Adipocyte (in vitro differentiated cells): ENCODE results near the gene EML2.

Source experiments
- DNase-seq: peaks from one replicate; pipeline ENCODE4 v3.0.0-alpha.2; 2015; ENCODE audit warnings: low read depth
- H3K27me3 ChIP-seq: replicated peaks from 2 replicates; pipeline ENCODE4 v1.7.0; 2013; ENCODE audit warnings: mild to moderate bottlenecking, low read length, moderate library complexity; ENCODE audit not compliant: control insufficient read depth, insufficient read depth
- H3K36me3 ChIP-seq: 2 replicates; pipeline ENCODE4 v1.7.0; 2013; ENCODE audit warnings: low read length, mild to moderate bottlenecking, moderate library complexity; ENCODE audit not compliant: control insufficient read depth, insufficient read depth, severe bottlenecking
- H3K4me1 ChIP-seq: 2 replicates; pipeline ENCODE4 v1.7.0; 2013; ENCODE audit warnings: mild to moderate bottlenecking, low read length, moderate library complexity; ENCODE audit not compliant: control insufficient read depth, insufficient read depth
- H3K4me3 ChIP-seq: 2 replicates; pipeline ENCODE4 v1.7.0; 2013; ENCODE audit warnings: mild to moderate bottlenecking, low read length, moderate library complexity
- H3K9ac ChIP-seq: 2 replicates; pipeline ENCODE4 v1.7.0; 2013; ENCODE audit warnings: mild to moderate bottlenecking, low read length, moderate library complexity
- H3K9me3 ChIP-seq: 2 replicates; pipeline ENCODE4 v1.7.0; 2013; ENCODE audit warnings: mild to moderate bottlenecking, low read length, moderate library complexity; ENCODE audit not compliant: control insufficient read depth

The EML2 gene

DNA sequence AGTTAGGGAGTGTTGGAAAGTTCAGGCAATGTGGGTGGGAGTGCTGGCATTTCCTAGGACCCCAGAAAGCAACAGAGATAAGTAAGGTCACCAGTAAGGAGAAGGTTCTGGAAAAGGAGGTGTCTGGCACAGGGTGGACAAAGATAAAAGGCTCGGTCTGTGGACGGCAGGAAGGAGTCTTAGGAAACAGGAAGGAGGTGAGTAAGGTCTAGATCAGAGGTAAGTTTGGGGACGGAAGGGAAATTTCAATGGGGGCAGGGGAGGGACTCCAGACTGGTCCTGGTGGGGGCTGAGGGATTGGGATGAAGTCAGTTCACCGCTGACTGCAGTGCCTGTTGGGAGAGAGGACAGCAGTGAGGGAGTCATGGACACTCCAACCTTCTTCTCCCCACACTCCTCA lies 46.8 kb downstream of the EML2 start:
- Histone ChIP-seq H3K27me3 (peaks cover 18% of the 10 kb centered on the region), H3K4me1 (no peaks in the 10 kb centered on the region), H3K9ac (no peak overlapping the region), H3K9me3 (no peaks in the 10 kb centered on the region), H3K4me3 (no peak overlapping the region), H3K36me3 (no peaks in the 10 kb centered on the region)
- DNase-seq, result no peak

DNA sequence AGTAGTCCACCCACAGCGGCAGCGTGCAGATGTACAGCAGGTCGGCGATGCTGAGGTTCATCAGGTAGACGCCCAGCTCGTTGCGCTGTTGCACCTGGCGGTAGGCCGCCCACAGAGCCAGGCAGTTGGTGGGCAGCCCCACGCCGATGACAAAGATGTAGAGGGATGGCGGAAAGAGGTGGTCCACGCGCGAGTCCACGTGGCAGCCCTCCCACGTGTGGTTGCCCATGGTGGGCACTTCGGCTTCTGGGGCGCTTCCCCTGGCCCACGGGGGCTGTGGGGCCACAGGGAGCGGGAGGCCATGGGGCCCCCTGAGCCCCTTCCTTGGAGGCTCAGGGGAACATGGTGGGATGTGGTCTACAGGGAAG lies 47.6 kb downstream of the EML2 start:
- Histone ChIP-seq H3K36me3 (no peaks in the 10 kb centered on the region), H3K9me3 (no peaks in the 10 kb centered on the region), H3K9ac (no peak overlapping the region), H3K4me1 (no peaks in the 10 kb centered on the region), H3K27me3 (peaks cover 16% of the 10 kb centered on the region), H3K4me3 (no peak overlapping the region)
- no peak for DNase-seq

DNA sequence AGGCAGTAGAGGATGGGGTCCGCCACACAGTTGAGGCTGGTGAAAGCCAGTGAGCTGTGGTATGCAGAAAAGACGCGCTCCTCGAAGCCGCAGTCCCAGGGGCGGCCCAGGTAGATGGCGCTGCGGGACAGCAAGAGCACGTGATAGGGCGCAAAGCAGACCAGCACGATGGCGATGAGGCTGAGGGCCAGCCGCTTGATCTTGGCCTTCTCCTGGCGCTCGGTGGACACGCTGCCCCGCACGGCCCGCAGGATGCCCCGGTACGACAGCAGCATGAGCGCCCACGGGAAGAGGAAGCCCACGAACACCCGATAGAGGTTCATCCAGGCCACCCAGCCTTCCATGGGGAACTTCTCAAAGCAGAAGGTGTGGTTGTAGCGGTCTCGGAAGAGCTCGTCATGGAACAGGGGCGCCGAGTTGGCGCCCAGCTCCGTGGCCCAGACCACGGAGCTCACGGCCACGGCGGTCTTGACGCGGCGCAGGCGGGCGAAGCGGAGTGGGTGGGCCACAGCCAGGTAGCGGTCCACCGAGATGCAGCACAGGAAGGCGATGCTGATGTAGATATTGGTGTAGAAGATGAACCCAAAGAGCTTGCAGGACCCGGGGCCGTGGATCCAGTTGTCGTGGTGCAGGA lies 48.1 kb downstream of the EML2 start:
- no peaks in the 10 kb centered on the region for H3K36me3 ChIP-seq
- H3K4me1 ChIP-seq, result no peaks in the 10 kb centered on the region
- DNase-seq, result no peak
- peaks cover 16% of the 10 kb centered on the region for H3K27me3 ChIP-seq
- no peaks in the 10 kb centered on the region for H3K9me3 ChIP-seq
- H3K9ac ChIP-seq, result no peak overlapping the region
- no peak overlapping the region for H3K4me3 ChIP-seq

DNA sequence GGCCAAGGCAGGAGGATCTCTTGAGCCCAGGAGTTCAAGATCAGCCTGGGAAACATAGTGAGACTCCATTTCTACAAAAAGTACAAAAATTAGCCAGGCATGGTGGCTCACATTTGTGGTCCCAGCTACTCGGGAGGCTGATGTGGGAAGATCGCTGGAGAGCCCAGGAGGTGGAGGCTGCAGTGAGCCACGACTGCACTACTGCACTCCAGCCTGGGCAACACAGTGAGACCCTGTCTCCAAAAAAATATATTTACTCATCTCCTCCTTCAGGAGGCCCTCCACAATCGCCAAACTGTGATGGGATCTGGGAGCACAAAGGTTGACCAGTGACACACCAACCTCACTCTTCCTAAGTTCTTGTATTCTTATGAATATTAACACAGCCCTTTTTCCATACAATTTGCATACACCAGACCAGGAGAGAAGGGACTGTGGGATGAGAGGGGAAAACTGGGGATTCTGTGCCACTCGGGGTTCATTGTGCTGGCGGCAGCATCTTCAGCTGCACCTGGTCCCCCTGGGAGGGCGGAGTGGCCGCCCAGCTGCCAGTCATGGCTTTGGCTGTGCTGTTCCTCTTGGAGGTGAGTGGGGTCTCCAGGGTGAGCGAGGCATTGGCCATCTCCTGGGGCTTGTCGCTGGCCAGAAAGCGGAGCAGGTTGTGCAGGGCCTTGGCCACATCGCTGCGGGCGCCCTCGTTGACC lies 48.7 kb downstream of the EML2 start:
- no peaks in the 10 kb centered on the region for H3K9me3 ChIP-seq
- no peak for DNase-seq
- peaks cover 16% of the 10 kb centered on the region for H3K27me3 ChIP-seq
- no peaks in the 10 kb centered on the region for H3K36me3 ChIP-seq
- H3K9ac ChIP-seq, result no peak overlapping the region
- no peak overlapping the region for H3K4me3 ChIP-seq
- peaks cover 1% of the 10 kb centered on the region for H3K4me1 ChIP-seq

DNA sequence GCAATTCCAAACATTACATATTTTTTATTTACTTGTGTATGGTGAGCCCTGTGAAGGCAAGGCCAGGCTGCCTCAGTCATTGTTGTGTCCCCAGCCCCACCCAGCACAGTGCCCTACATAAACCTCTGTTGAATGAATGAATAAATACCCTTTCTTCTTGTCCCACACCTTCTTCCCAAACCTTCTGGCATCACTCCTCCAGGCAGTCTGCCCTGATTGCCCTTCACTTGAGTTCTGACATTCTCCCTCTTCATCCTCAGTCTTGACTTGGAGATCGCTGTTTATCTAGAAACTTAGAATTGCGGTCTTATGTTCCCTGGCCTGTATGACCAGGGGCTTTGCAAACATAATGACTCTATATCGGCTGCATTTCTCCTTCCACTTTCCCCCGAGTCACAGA lies 49.4 kb downstream of the EML2 start:
- DNase-seq, result no peak
- Histone ChIP-seq H3K9me3 (no peaks in the 10 kb centered on the region), H3K4me1 (peaks cover 6% of the 10 kb centered on the region), H3K4me3 (no peak overlapping the region), H3K9ac (no peak overlapping the region), H3K36me3 (no peaks in the 10 kb centered on the region), H3K27me3 (peaks cover 16% of the 10 kb centered on the region)

DNA sequence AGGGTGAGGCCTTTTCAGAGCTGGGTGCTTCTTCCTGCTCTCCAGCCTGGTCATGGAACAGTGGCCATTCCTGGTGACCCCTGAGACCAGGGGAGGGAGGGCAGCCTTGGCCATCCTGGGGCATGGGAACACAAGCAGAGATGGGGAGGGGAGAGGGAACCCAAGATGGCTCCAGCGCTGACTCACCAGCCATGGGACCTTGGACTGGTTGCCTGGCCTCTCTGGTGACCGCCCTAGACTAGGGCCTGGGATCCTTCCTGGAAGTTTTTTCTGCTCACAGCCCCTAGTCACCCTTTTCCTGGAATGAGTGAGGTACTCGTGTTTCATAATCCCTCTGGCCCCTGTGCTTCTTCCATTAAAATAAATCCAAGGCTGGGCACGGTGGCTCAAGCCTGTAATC lies 51.3 kb downstream of the EML2 start:
- H3K4me1 ChIP-seq, result peaks cover 6% of the 10 kb centered on the region

DNA sequence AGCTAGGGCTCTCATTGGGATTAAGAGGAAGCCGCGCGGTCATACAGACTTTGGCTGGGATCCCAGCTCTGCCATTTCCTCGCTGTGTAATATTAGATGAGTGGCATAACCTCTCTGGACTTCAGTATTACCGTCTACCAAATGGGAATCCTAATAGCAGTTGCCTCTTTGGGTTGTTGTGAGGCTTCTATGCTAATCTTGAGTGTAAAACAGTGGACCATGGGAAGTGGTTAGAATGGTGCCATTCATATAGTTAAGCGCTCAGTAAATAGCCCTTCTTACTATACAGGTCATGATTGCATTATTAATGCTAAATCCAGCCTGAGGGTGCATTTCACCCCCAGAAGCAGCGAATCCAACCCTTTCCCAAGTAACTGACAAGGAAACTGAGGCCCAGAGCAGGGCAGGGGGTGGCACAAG lies 54.0 kb downstream of the EML2 start:
- Histone ChIP-seq H3K4me1 (peaks cover 6% of the 10 kb centered on the region), H3K27me3 (peaks cover 4% of the 10 kb centered on the region), H3K9ac (peak overlapping the region; percentile 100), H3K36me3 (no peaks in the 10 kb centered on the region), H3K9me3 (no peaks in the 10 kb centered on the region), H3K4me3 (peak overlapping the region; percentile 100)
- DNase-seq, result no peak

More for the DNA sequence above, 51.3 kb downstream of the EML2 start:
- Histone ChIP-seq H3K9ac (no peak overlapping the region), H3K36me3 (no peaks in the 10 kb centered on the region), H3K9me3 (no peaks in the 10 kb centered on the region), H3K4me3 (no peak overlapping the region), H3K27me3 (peaks cover 16% of the 10 kb centered on the region)
- DNase-seq, result no peak

DNA sequence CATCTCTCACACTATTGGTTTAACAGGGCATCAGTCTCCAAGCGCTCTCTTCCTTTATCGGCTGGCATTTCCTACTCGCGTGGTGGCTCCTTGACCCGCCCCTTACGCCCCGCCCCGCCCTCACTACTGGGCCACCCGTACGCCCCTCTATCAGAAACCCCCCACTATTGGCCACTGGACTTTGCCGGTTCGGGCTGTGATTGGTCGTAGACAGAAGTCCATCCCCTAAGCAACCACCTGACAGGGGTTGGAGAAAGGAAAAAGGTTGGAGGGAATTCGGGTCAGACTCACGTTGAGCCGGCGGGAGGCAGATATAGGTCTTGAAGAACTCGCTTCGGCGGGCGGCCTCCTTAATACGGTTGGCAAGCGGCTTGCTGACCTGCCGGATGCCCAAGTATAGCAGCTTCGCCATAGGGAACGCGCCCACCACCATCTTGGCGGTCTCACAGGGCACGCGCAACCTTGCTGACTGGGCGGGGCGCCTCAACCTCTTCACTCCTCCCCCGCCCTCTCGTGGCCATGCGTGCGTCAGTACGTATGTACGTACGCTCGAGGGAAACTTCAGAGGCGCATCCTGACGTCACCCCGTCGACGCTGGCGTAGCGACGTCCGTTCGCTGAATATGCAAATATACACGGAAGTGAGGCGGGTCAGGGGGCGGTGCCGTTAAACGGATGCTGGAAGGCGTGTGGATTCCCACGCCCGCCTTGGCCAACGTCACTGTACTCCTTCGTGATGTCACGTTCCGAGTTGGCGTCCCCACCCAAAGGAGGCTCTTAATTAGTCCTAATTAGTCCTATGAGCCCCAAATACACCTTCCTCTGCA lies 54.7 kb downstream of the EML2 start, which contains the start of gene OPA3:
Gene OPA3 (minus strand): TSS at position 471 of the 826 bp plus-strand sequence. CDS start 38 bp downstream, at position 433.
- Histone ChIP-seq H3K9ac (peak within 1 kb of the TSS; percentile 100), H3K4me1 (peaks cover 6% of the 10 kb centered on the region), H3K9me3 (no peaks in the 10 kb centered on the region), H3K4me3 (peak within 1 kb of the TSS; percentile 100), H3K27me3 (no peaks in the 10 kb centered on the region), H3K36me3 (no peaks in the 10 kb centered on the region)
- peak; percentile 100 for DNase-seq

DNA sequence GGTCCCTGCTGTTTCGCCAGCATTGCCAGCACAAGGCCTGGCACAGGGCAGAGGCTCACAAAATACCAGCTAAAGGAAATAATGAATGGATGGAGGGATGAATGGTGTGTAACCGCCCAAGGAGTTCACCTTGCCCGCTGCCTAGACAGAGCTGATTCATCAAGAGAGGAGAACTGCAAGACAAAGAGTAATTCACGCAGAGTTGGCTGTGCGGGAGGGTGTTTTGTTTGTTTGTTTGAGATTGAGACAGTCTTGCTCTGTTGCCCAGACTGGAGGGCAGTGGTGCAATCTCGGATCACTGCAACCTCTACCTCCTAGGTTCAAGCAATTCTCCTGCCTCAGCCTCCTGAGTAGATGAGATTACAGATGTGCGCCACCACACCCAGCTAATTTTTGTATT lies 57.6 kb downstream of the EML2 start:
- no peaks in the 10 kb centered on the region for H3K27me3 ChIP-seq
- H3K9ac ChIP-seq, result no peak overlapping the region
- no peak for DNase-seq
- no peak overlapping the region for H3K4me3 ChIP-seq
- no peaks in the 10 kb centered on the region for H3K9me3 ChIP-seq
- H3K4me1 ChIP-seq, result peaks cover 24% of the 10 kb centered on the region
- H3K36me3 ChIP-seq, result no peaks in the 10 kb centered on the region

DNA sequence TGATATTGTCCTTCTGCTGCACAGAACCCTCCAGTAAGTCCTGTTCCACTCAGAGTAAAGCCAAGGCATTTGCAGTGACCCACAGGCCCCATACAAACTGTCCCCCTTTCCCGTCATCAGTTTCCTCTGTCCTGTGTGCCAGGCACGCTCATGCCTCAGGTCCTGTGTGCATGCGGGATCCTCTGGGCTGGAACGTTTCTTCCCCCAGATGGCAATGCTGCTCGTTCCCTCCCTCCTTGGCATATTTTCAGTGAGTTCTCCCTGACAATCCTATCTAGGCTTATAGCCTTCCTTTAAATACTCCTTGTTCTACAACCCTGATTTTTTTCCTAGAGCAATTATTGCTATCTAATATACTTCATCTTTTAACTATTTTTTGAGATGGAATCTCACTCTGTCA lies 60.3 kb downstream of the EML2 start:
- H3K9me3 ChIP-seq, result no peaks in the 10 kb centered on the region
- H3K4me1 ChIP-seq, result peaks cover 20% of the 10 kb centered on the region
- no peaks in the 10 kb centered on the region for H3K36me3 ChIP-seq
- no peak overlapping the region for H3K4me3 ChIP-seq
- H3K9ac ChIP-seq, result no peak overlapping the region
- no peaks in the 10 kb centered on the region for H3K27me3 ChIP-seq
- no peak for DNase-seq
